ENCODE results near the gene CFAP74. TPM values are rescaled to one million over a fixed set of nuclear protein-coding genes. Genes with fewer than 3 reads are reported as not detected.

Gene CFAP74
- total RNA-seq, 1 donor = not detected

GRCh38 chr1:2019571-2020309 is 16.2 kb upstream of the CFAP74 start:
- DNase-seq (ENCODE audit: low read depth) = no peak
- TF ChIP-seq, protein P1, sequence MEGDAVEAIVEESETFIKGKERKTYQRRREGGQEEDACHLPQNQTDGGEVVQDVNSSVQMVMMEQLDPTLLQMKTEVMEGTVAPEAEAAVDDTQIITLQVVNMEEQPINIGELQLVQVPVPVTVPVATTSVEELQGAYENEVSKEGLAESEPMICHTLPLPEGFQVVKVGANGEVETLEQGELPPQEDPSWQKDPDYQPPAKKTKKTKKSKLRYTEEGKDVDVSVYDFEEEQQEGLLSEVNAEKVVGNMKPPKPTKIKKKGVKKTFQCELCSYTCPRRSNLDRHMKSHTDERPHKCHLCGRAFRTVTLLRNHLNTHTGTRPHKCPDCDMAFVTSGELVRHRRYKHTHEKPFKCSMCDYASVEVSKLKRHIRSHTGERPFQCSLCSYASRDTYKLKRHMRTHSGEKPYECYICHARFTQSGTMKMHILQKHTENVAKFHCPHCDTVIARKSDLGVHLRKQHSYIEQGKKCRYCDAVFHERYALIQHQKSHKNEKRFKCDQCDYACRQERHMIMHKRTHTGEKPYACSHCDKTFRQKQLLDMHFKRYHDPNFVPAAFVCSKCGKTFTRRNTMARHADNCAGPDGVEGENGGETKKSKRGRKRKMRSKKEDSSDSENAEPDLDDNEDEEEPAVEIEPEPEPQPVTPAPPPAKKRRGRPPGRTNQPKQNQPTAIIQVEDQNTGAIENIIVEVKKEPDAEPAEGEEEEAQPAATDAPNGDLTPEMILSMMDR (IDR thresholded peaks at IDR 0.05; ENCODE audit: insufficient read depth, low read length) = no peak
- no peak overlapping the region for H3K4me3 ChIP-seq (ENCODE audit: low read depth, low read length)

- no peak for DNase-seq (ENCODE audit: low read depth)
- H3K4me3 ChIP-seq (ENCODE audit: low read depth, low read length) = no peak within 1 kb of the TSS
- TF ChIP-seq, protein P1 (IDR thresholded peaks at IDR 0.05; ENCODE audit: insufficient read depth, low read length) = no peak
Measured at GRCh38 chr1:2019172-2019543, 15.6 kb upstream of the CFAP74 start, which contains the start of gene GABRD. Gene GABRD (plus strand): TSS chr1:2019345. CDS start chr1:2019424, 79 bp downstream.

GRCh38 chr1:2018217-2019171 is 14.9 kb upstream of the CFAP74 start:
- TF ChIP-seq, protein P1 (IDR thresholded peaks at IDR 0.05; ENCODE audit: insufficient read depth, low read length) = no peak
- DNase-seq (ENCODE audit: low read depth) = no peak

DNA sequence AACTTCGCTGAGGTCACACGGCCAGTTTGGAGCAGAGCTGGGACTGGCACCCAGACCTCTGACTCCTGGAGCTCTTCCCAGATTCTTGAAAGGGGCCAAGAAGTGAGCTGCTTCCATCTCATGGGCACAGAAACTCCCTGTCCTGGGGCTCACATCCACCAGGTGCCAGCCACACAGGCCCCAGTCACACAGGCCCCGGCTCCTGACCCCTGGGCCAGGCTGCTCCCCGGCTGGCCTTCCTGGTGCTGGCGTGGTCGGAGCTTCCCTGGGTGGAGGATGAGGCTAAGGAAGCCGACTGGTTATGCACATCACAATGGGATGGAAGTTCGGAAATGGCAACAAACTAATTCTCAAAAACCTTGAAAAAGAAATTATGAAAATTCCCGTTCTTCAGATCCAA is 12.5 kb upstream of the CFAP74 start:
- TF ChIP-seq, protein P1 (IDR thresholded peaks at IDR 0.05; ENCODE audit: insufficient read depth, low read length) = no peak
- H3K4me3 ChIP-seq (ENCODE audit: low read depth, low read length) = no peak overlapping the region
- no peak for DNase-seq (ENCODE audit: low read depth)

More at GRCh38 chr1:2018217-2019171, 14.9 kb upstream of the CFAP74 start:
- no peak overlapping the region for H3K4me3 ChIP-seq (ENCODE audit: low read depth, low read length)

- no peak for DNase-seq (ENCODE audit: low read depth)
- H3K4me3 ChIP-seq (ENCODE audit: low read depth, low read length) = no peak overlapping the region
- TF ChIP-seq, protein P1 (IDR thresholded peaks at IDR 0.05; ENCODE audit: insufficient read depth, low read length) = no peak
Measured at GRCh38 chr1:2014741-2015735, 11.5 kb upstream of the CFAP74 start.

- TF ChIP-seq, protein P1 (IDR thresholded peaks at IDR 0.05; ENCODE audit: insufficient read depth, low read length) = no peak
- DNase-seq (ENCODE audit: low read depth) = no peak
Measured at GRCh38 chr1:2014181-2014580, 10.6 kb upstream of the CFAP74 start.

More at GRCh38 chr1:2014181-2014580, 10.6 kb upstream of the CFAP74 start:
- no peak overlapping the region for H3K4me3 ChIP-seq (ENCODE audit: low read depth, low read length)
